Measurements from ENCODE around the gene NFYC. TPM values are rescaled to one million over a fixed set of nuclear protein-coding genes. Genes with fewer than 3 reads are reported as not detected.

Gene NFYC
- total RNA-seq, 1 experiment from 2014 or later, result 63.3 TPM

- ATAC-seq, result no peak
- RAD21 ChIA-PET (ENCODE audit: low non-redundant PET in 1 of 2, low total read pairs in 2 of 2, uncharacterized antibody in 2 of 2, unreplicated experiment in 2 of 2), result no interaction called here
Measured at GRCh38 chr1:40776236-40777072, 85.0 kb downstream of the NFYC start.

More at GRCh38 chr1:40776236-40777072, 85.0 kb downstream of the NFYC start:
- ChIA-PET POLR2A (no interaction called here), CTCF (interaction anchor here (2.6 to 5.6 kb wide), 2 partner anchors 73 to 175 kb away, joined by 9 to 42 read pairs; no protein-coding TSS in a partner anchor)
- H3K9ac ChIP-seq (ENCODE audit: low read length), result no peak overlapping the region
- H3K27ac ChIP-seq (ENCODE audit: low read depth, low read length), result no peak overlapping the region
- BruUV-seq (replicated peaks), result no TSS peak
- no peak for DNase-seq (ENCODE audit: low read depth, low spot score)
- no peaks in the 10 kb centered on the region for H3K79me2 ChIP-seq (ENCODE audit: insufficient read depth, low read length)
- TF ChIP-seq REST (IDR thresholded peaks at IDR 0.05; ENCODE audit: low read depth) (no peak), YY1 (IDR thresholded peaks at IDR 0.05; ENCODE audit: extremely low read depth, insufficient replicate concordance, low read depth, low read length) (no peak), CTCF (IDR thresholded peaks at IDR 0.05 in 2 of 3, conservative IDR thresholded peaks at IDR 0.05 in 1 of 3; ENCODE audit: borderline replicate concordance in 1 of 3, insufficient read depth in 1 of 3, low read depth in 2 of 3, low read length in 2 of 3) (no peak), SIN3A (IDR thresholded peaks at IDR 0.05; ENCODE audit: low read depth) (no peak)
- H3K4me1 ChIP-seq (ENCODE audit: control insufficient read depth in 1 of 2, insufficient read depth in 2 of 2, low read length in 2 of 2), result peaks cover 0 to 5% of the 10 kb centered on the region in 2 experiments; a peak in 1 of 4 replicates
- intact Hi-C loops (cut with micrococcal nuclease), result no loop called here
- no peak overlapping the region for H3K4me2 ChIP-seq (ENCODE audit: low read length)
- H2AFZ ChIP-seq (ENCODE audit: low read depth, low read length, poor library complexity, severe bottlenecking), result no peak overlapping the region
- no peaks in the 10 kb centered on the region for H4K20me1 ChIP-seq (ENCODE audit: insufficient read depth)
- H3K9me3 ChIP-seq (ENCODE audit: control insufficient read depth in 1 of 2, insufficient read depth in 1 of 2, low read depth in 1 of 2, low read length in 2 of 2), result no peaks in the 10 kb centered on the region
- H3K9me2 ChIP-seq (ENCODE audit: insufficient read depth), result no peaks in the 10 kb centered on the region
- peaks cover 0 to 2% of the 10 kb centered on the region in 2 experiments; a peak in 2 of 4 replicates for H3K36me3 ChIP-seq (ENCODE audit: control insufficient read depth in 1 of 2, insufficient read depth in 2 of 2, low read length in 2 of 2)
- H3K27me3 ChIP-seq (ENCODE audit: insufficient read depth, low read length), result no peaks in the 10 kb centered on the region
- no peak overlapping the region for H3K4me3 ChIP-seq (replicated peaks in 1 of 2; ENCODE audit: low read depth in 1 of 2, low read length in 2 of 2)
